ENCODE data around the gene HOXB7.

The HOXB7 gene

DNA sequence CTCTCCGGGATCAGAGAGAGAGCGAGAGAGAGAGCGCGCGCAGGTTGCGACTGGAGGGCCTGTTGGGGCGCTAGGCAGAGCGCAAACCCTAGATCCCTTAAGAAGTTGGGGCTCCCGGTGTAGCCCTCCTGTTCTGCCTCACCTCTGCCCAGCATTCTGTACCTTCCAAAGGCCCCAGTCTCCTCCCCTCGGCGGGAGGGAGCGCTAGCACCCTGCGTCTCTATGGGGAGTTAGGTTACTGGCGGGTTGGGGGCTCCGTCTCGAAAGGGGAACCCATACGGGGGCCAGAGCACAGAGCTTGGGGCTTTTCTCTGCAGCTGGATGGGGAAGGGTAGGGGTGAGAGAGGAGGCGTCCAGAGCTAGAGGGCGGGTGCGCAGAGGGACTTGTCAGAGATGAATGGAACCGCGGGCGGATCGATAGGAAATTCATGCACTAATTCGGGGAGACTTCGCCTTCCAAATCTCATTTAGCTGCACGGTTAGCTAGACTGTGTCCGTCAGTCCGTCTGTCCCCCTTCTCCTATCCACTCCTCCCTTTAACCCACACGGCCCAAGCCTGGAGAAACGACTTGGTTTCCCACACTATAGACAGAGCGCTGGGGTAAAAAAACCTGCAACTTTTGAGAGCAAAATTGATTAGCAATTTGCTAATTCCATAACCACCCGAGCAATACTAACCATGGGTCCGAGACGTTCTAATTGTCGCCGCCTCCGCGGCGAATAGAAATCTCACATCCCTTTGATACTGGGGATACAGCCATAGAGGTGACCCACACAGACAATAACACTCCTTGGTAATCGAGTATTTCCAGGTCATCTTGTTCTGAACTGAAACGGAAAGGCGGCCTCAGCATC, 32.0 kb downstream of the HOXB7 start:
- no peak for FAIRE-seq

DNA sequence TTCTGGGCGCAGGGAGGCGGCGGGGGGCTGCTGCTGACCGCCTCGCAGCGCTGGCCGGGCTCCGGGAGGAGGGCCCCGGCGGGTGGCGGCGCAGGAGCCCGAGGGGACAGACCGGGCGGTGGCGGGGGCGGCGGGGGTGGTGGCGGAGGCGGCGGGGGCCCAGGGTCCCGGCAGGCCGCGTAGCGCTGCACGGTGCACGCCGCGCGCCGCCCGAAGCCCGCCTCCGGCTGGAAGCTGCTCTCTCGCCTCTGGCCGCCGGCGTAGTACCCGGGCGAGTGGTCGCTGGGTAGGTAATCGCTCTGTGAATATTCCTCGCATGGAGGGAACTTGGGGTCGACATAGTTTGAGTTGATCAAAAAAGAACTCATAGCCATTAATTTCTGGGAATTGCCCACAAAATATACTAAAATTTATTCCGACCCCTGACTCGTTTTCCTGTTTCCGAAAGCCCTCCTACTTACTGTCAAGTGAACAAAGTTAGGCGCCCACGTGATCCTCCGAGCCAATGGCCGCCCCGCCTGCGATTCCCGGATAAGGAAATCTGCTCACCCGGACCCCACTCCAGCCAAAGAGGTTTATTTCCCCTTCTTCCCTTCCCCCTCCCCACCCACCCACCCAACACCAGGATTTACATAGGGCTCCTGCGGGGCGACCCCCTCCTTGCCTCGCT, 32.7 kb downstream of the HOXB7 start, which contains the start of gene HOXB4:
TSS of gene HOXB4 (minus strand) at position 405 of the 670 bp plus-strand sequence. CDS start at position 374, 31 bp downstream.
- no peak for FAIRE-seq

DNA sequence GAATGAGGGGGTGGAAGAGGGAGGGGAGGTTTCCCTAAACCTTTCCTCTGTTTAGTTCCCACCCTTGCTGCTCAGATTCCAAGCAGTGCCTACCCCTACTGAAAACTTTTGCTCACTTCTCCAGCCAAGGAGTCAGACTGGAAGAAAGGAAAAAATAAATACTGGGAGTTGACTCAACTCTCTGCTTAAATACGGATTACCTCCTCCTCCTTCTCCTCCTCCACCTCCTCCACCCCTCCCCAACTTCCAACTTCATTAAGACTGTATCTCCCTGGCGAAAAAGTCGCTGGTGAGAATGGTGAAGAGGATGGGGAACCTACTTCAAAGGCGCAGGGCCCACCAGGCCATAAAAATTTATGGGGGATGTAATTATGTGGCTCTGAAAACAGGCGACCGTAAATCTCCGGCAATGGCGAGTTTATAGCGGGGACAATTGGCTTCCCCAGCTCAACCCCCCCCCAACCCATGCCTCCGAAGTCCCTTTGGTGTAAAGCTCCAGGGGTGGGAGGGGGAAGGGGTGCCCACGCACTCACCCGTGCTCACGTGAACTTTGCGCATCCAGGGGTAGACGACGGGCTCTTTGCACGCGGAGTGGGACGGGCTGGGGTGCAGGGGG, 33.4 kb downstream of the HOXB7 start:
- FAIRE-seq = no peak

DNA sequence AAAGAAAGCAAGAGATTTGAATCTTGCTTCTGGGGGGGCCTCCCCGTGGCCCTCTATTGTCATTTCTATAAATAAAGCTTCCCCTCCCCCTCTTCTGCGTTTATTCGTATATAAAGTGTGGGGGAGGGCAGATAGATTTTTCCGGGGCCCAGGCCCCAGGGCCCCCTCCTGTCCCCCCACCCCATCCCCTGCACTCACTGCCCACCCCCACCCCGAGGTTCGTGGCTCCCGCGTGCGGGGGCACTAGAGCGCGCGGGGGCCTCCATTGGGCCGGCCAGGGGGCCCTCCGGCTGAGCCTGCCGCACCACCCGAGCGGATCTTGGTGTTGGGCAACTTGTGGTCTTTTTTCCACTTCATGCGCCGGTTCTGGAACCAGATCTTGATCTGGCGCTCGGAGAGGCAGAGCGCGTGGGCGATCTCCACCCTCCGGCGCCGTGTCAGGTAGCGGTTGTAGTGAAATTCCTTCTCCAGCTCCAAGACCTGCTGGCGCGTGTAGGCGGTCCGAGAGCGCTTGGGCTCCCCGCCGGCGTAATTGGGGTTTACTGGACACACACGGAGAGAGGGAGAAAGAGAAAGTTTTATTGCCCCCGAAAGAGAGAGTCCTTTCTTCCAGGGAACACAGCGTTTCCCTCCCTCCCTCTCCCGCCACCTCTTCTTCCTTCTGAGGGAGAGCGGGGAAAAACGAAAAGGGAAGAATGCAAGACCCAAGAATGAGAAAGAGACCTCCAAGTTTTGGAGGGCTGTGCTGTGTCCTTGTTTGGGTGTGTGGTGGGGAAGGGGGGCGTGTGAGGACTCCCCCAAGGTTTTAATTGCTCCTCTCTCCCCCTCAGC, 34.1 kb downstream of the HOXB7 start:
- no peak for FAIRE-seq

DNA sequence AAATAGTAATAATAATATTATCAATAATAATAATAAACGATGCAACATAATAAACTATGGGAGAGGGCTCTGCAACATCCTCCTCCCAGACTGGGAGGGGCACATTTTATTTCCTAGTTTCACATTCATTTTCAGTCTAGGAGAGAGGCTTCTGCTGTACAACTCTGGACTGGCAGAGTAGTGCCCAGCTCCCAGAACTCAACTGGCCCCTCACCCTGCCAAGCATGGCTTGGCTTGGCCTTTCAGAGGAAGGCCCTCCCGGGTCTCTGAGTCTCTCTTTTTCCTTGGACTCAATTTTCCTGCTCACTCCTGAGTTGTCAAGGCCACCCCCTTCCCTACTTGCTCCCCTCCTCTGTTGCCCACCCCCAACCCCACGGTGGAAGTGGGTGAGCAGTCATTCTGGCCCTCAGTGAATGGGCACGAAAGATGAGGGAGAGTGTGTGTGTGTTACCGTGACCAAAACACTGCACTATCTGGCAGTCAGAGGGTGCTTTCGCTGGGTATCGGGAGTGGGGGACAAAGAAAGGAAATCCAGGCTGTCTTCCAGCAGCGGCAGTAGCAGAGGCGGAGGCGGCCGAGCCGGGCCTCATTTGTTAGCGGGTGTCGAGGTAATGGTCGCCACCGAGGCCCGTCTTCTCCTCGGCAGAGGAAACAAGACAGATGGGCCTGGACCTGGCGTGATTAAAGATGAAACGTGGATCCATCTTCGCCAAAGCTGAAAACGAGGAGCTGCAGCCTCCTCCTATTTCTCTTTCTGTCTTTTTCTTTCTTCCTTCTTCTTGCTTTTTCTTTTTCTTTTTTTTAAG, 34.9 kb downstream of the HOXB7 start:
- no peak for FAIRE-seq

DNA sequence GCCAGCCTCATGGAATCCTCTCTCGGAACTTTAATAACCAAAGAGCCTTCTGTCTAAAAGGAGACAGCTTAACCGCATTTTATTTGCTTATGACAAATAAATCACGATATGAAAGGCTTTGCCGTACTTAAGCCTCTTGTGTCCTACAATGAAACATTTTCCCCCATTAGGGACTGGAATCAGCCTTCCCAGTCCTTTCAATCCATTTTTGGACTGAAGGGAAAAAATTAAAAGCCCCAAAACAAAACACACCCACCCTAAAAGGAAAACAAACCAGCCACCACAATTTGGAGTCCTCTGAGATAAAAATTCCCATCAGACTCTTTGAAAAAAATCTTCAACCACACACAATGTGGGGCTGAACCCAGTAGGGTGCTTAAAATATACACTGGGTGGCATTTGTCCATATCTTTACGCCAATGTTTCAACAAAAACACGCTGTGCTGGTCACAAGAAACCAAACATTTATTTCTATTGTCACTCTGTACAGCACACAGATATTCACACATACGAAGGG, 35.7 kb downstream of the HOXB7 start:
- FAIRE-seq = no peak

DNA sequence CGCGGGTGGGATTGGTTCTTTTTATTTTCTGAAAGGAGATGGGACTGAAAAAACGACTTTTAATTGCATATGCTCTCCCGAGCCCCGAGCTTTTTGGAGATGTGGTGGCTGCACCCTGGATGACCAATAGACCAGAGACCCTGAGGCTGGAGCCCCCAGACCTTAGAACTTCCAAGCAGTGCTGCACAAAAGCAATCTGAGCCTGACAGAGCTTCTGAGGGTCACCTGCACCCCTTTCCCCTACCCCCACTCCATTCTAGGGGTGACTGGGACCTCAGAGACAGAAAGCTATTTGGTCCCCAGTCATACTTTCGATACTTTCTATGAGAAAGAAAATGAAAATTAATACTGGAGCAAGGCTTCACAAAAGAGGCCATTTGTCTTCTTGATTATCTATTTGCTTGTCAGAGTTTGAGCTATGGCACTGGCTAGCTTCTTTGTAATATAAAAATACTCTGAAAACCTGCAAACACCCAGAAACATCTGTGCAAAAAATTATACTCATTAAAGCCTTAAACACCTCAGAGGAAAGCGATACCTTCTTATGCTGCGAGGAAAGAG, 36.2 kb downstream of the HOXB7 start:
- FAIRE-seq = no peak

DNA sequence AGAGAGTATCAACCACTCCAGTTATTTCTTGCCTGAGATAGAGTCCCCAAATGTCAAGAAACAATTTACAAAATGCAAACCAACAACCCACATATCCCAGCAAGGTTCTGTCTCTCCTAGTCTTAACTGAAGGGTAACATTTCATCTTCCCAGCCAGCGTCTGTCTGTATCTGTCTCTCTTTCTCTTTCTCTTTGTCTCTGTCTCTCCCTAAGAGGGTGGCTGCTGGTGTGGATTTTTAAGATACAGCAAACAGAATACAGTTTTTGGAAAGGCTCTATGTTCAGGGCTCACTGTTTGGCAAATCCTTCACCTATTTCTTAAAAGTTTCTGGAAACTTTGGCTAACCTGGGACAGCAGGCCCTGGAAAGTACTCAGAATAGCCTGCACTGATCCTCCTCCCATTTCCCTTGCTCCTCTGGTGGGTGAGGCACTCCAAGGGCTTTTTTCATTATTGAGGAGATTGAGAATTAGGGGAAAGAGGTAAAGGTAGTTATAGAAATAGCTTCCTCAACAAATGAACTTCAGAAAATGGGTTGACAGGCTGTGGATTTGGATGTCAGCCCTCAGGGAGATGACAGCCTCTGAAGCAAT, 38.9 kb downstream of the HOXB7 start:
- no peak for FAIRE-seq

DNA sequence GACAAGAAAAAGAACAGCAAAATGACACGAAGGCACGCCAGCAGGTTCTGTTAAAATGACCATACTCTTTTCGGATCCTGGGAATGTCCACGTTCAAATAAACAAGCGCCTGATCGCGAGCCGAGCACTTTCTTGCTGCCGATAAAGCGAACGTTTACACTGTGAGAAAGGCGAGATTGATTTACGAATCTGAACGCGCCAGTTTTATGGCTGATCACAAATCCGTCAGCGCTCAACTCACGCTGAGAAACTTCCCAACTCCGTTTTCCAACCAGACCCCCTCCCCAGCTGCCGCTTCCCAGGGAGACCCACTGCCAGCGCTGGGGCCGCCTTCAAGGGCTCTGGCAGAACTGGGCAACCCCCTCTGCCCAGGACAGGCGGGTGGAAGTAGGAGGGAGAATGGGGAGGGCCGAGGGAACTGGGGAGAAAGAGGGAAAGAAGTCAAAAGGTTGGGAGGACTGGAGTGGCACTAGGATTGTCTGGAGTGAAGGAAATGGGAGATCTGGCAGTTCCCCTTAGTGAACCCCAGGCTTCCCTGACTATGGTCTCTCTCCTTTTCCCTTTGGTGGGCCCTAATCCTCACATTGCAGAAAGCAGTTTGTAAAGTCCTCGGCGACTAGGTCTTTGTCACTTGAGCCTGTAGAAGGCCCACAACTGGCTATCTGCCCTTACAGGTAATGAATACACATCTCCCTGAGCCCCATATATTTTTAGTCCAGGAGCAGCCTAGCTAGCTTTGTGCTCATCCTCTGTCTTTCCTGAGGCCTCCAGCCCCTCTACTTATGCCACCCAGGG, 39.6 kb downstream of the HOXB7 start:
- no peak for FAIRE-seq

DNA sequence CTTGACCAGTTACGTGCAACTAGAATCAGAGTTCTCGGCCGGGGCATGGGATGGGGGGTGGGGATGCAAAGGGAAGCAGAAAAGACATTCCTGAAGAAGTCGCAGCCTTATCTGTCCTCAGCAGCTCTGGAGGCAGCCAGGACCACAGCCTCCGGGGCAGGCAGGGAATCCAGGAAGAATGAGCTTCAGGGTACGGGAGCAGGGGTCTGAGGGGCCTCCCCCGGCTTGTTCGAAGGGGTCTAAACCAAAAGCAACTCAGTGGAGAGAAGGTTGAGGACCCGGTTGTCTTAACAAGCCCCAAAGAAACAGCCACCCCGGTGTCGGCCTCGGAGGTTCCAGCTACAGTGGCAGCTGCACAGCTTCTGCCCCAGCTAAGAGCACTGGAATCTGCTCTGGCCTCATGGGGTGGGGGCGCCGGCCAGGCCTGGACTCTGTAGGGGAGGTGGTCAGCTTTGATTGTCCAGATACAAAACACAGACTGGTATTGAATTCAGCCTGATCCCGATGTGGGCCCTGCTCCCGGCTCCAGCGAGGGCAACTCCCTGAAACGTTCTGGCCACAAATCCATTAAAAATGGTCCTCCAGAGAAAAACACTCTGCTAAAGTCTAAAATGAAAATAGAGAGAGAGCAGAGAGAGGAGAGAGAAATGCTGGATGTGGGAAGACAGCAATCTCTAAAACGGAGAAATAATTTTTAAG, 40.3 kb downstream of the HOXB7 start:
- no peak for FAIRE-seq

DNA sequence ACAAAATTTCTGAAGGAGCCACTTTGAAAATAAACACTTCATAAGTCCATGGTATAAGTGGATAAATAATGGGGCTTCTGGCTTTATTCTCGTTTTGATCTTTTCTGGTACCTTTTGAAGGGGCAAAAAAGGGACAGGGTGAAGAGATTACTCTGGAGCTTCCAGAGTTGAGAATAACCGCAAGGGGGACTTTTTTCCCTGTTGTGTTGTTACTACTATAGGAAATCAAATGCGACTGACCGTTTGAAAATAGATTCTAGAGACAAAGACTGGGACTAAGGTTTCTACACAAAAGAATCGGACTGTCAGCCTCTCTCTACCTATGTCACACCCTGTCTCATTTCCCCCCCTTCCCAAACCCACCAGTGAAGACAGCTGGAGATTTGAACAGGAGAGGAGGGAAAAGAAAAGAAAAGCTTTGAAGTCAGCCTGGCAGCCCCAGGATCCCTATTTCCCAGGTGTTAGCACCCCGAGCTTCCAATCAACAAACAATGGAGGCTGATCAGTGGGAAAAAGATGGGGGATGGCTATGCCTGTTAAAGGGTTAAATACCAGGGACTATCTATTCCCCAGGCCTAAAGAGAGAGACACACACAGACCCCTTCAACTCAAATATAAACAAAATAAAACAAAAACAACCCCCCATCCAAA, 41.0 kb downstream of the HOXB7 start:
- FAIRE-seq = no peak

DNA sequence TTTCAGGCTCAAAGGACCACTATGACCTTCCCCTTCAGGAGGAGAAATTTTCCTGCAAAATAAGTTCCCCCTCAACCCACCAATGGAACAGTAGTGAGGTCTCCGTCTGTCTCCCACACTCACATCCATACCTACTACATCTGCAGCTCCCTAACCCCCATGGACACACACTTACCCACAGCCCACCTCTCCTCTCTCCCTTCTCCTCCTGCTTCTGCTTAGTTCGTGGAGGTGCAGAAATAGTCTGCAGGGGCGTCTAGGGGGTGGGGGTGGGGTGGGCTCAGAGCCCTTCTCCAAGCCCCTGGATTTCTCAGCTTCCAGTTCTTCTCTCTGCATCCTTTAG, 41.6 kb downstream of the HOXB7 start:
- no peak for FAIRE-seq

DNA sequence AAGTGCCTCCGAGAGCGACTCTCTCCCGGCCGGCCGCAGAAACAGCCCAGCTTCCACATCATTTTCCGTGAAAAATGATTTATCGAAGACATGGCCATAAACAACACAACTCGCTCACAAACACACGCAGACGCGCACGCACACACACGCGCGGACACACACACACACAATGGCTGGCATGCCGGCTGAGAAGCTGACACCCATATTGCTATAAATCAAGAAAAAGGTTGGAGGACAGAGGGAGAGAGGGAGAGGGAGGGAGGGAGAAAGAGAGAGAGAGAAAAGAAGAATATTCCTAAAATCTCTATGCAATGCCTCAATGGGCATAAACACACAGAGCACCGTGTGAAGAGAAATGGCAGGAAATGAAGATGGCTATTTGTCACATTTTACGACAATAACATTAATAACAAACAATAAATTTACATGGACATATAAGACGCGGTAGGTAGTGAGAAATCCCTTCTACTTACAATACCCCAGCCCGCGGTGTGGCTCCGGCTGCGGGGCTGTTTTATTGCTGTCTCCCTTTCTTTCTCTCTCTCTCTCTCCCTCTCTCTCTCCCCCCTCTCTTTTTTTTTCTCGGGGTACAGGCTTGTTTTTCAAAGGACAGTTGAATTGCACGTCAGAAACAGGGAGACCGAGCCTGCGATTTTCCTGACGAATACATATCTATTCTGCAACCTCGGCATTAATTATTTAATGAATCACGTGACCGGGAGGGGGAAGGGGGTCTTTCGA, 42.1 kb downstream of the HOXB7 start:
- FAIRE-seq = no peak

DNA sequence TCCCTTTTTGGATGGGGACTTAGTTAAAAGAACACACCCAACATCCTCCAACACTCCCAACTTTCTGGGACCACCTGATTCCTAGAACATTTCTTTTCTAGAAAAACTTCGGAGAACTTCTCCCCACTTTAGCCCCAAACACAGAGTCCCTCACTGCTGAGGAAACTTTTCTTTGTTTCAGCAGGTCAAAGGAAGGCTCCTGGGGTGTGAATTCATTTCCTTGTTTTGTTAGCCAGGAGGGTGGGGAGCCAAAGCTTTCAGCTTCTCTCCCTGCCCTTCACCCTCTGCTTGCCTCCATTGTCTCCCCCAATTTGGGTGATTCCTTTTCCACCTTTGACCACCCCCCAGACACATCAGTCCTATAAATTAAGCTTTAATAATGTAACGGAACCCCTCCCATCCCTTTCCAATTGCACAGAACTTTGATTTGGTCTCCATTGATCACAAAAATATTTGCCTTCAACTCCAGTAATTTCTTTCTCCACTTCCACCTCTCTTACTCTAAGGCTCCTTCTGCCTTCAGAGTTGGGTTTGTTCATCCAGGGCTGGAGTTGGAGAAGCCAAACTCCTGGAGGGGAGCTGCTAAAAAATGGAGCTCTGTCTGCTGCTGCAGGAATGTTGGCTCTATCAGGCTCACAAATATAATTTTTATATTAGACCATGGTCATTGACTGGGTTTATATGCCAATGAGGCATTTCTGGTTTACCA, 43.0 kb downstream of the HOXB7 start:
- no peak for FAIRE-seq

DNA sequence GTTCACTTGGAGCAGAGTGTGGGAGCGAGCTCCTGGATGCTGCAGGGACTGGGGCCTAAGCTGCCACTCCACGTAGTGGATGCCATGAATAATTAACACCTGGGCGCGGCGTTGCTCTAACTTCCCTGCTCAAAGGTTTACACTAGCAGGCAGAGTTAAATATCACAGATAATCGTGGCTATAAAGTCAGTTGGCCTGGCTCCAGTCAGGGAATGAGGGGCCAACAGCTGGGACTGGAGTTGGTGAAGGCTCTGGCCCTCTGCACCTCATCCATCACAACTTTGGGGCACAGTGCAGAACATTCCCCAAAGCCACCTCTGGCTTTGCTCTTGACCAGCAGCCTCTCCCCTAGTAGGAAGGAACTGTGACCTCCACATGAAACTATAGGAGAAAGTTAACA, 43.6 kb downstream of the HOXB7 start:
- no peak for FAIRE-seq

DNA sequence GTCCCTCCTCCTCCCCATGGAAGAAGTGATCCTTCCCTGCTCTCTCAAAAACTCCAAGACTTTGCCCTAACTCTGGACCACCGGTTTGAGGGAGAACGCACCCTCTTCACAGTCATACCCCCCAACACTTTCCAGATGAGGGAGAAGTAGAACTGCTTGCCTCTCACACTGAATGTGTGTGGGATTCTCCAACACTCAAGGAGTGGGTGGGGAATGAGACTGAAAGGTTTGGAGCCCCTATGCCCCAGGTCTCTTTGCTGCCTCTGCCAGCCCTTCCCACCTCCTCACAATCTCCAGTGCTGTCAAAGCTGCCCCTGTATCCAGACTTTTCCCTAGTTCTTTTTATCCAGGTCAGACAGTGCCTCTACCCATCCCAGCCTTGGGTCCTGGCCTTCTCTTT, 44.1 kb downstream of the HOXB7 start:
- FAIRE-seq = no peak

DNA sequence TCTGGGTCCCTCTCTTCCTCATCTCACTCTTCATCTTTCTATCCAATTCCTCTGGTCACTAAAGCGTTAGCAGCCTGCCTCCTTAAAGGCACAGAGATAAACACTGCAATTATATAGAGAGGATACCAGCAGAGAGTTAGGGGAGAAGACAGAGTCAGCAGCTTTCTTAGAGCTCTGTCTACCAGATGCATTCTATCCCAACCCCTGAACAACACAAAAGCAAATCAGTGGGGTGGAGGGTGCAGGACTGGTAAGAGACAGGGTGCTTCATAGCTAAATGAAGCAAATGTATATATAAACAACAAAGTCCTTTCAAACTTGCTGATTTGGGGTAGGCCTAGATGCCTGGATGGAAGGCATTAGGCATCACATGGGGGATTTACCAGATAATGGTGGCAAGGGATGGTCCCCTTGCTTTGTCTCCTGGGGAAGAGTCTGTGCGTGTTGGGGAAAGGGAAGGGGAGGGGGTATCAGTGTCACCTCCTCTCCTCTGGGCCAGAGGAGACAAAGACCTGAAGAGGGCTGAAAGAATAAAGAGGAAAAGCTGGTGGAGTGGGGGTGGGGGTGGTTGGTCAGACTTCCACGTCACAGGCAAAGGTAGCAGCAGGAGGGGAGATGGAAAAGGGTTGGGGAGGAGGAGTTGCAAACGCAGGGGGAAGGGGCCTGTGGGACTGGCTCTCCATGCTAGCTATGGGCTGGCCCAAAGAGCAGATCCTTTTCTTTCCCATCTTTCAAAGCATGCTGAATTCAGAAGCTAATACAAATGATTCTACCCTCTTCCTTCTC, 44.7 kb downstream of the HOXB7 start:
- no peak for FAIRE-seq
